GM23248 (cell line): ENCODE results near the gene MMP15.

Experiments
- EZH2 ChIP-seq: fragments of 200-600 bp; sonication (generic); IDR thresholded peaks from 2 replicates; pipeline ENCODE4 v1.6.1; 2018; ENCODE audit warnings: antibody characterized with exemption, mild to moderate bottlenecking; ENCODE audit not compliant: insufficient read depth, poor library complexity, severe bottlenecking
- EZH2phosphoT487 ChIP-seq: fragments of 200-600 bp; sonication (generic); IDR thresholded peaks from 2 replicates; pipeline ENCODE4 v1.6.1; 2018; ENCODE audit warnings: antibody characterized with exemption, moderate library complexity, mild to moderate bottlenecking, low read depth; ENCODE audit not compliant: insufficient read depth

- TF ChIP-seq EZH2, result no peak
- no peak for TF ChIP-seq EZH2phosphoT487
Measured at GRCh38 chr16:57998992-57999365, 26.6 kb upstream of the MMP15 start.
